ENCODE measurements around the gene LMNA.
A peak's percentile ranks its signal among the peaks of the same experiment; 100 is the strongest.

LMNA gene

DNA sequence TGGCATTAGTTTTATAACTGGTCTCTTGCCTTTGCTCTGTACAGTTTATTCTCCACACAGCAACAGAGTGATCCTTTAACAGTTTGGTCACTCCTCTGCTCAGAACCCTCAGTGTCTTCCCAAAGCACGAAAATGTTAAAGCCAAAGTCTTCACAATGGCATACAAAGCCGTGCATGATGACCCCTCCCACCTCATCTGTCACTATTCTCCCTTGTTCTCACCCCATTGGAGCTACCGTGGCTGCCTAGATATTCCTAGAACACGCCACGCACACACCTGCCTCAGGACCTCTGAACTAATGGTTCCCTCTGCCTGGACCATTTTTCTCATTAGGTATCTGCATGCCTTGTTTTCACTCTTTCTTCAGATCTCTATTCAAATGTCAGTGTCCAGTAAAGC lies 30.2 kb downstream of the LMNA start:
- DNase-seq: no peak

DNA sequence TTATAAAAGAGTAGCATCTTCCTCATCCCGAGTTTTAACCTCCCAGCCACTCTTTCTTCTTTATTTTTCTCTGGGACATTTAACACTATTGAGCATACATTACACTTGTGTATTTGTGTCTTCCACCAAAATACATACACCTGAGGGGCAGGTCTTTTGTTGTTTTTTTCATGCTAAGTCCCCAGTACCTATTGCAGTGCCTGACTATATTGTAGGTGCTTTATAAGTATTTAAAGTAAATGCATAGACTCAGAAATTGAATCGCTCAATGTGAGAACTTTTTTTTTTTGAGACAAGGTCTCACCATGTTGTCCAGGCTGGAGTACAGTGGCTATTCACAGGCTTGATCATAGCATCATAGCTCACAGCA lies 31.1 kb downstream of the LMNA start:
- DNase-seq: no peak

DNA sequence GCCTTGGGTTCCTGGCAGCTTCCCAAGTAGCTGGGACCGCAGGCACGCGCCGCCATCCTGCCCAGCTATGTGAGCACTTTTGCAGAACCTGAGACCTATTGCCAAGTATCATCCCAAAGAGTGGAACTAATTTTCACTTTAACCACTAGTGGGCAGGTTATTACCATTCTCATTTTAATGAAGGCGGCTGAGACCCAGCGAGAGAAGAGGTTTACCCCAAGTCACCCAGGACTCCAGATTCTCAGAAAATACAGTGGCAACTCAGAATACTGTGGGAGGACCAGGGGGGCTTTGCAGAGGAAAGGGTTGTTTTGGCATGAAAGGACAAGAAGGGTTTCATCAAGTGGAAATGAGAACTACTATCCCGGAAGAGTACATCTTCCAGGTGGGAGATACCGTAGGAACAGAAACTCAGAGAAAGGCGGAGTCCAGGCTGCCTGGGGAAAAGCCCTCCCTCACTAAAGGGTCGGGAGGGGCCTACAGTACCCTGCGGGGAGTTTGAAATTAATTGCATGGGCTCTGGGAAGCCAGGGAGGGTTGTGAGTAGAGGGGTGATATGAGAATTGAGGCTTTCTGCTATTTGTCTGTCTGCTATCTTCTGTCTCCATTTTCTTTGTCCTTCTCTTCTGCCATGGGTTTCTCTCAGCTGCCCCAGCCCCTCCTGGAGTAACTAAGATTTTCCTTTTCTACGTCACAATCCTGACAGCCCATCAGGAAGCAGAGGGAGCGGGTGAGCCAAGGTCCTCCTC lies 31.7 kb downstream of the LMNA start:
- DNase-seq: peak in 1 of 2 experiments; percentile 27

DNA sequence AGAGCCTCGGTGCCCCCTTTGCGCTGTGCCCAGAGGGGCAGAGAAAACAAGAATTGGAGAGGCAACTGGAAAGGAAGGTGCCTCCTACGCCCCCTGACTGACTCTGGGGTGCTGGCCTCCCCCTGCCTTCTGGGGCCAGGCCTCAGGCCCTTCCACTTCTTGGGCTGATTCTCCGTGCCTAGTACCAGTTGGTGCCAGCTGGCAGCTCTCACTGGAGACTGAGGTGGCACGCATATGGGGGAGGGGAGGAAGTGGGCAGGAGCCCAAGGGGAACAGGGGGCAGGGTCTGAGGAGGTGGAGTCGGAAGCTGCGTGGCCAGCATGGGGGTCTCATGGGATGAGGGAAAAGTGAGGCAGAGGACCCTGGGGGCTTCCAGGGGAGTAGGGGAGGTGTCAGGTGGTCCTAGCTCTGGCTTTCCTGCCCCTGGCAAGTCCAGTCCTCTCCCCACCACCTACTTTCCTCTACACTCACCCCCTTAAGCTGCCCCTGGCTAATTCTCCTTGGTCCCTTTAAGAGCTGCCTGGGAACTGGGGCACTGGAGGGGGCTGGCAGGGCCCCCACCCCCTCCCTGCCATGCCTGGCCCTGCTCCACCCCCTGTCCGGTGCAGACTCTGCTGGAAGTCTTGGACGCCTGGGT lies 32.4 kb downstream of the LMNA start:
- DNase-seq: no peak

DNA sequence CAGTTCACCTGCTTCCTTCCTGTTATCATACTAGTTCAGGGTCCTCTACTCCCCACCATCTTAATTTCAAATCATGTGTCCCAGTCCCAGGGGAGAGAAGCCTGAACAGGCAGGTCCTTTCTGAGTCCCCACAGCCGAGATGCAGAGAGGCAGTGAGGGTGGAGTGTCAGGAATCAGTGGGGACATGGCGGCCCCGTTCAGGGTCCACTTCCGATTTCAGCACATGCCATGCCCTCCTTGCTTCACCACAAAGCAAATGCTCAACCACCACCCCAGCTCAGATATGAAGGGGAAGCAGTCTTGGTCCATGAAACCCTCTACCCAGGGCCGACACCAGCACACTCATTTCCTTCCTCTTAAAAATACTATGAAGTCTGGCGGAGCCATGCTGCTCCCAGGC lies 33.7 kb downstream of the LMNA start:
- DNase-seq: no peak

DNA sequence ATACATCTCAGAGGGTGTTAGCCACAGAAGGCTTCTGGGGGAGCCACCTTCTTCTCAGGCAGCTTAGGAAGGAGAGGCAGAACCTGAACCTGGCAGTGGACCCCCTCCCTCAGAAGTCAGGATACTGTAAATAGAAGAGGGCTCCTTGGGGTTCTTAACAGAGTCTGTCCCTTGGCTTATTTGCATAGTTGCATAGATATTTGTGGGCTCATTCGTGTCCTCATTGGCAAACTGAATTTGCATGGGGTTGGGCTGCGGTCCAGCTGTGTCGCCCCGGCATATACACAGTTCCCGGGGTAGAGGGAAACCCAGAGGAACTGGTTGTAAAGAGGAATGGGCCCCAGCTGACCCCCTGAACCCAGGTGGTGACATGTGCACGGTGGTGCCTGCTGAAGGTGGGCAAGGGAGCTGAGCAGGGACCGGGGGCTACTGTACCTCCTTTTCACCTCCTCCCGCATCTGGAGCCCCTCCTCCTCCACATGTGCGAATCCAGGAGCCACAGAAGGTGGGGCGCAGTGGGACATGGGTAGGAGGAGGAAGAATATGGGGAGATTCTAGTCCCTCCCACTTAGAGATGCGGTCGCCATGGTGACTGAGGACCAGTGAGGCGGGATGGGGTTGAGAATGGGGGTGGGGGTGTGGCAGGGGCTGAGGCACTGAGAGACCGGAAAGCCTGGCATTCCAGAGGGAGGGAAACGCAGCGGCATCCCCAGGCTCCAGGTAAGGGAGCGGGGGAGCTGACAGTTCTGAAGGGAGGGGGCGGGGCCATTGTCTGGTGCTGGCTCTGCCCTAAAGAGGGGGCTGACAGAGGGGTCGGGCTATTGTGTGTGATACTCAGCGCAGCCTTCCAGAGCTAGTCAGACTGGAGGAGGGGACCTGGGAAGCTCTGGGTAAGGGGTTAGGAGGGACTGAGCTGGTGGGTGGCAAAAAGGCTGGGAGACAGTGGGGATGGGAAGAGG lies 35.1 kb downstream of the LMNA start:
- no peak for DNase-seq

DNA sequence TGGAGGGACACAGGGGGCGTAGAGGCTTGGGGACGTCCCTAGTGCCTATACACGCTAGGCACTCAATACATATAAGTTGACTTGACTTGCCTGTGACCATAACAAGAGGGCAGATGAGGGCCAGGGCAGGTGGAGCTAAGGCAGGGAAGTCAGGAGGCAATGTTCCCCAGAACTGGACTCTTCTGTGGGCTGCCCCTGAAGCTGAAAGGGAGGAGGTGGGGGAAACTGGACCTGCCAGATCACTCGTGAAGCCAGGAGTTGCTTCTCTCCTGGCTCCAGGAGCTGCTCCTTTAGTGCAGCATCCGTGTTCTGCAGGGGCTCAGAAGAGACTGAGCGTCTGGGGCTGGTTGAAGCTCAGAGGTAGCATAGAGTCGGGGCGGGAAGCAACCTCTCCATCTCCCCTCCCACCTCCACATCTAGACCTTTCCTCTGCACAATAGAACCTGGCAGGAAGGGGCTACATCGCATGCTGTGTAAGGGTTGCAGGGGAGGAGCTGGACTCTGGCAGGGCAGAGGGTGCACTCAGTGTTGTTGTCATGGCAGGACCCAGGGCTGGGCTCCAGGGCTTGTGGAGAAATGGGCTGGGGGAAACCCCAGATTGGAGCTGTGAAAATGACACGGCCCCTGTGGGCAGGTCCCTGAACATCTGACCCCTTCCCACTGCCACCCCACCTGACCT lies 36.0 kb downstream of the LMNA start:
- DNase-seq: no peak

DNA sequence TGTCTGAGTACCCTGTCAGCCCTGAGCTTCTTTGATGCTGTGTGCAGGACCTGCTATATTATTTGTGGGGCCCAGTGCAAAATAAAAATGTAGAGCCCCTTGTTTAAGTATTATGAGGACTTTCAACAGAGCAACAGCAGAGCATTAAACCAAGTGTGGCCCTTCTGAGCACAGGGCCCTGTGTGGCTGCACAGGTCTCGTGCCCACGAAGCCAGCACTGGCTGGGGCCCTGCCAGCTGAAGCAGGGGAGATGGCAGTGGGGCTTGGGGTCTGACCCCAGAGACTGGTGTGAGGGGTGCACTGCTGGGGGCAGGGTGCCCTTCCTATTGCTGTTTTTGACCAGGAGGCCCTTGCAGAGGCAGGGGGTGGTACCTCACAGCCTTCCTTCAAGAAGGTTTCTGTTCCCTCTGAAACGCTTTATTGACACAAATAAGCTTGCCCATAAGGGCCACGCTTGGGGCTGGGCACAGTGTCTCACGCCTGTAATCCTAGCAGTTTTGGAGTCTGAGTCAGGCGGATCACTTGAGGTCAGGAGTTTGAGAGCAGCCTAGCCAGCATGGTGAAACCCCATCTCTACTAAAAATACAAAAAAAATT lies 36.7 kb downstream of the LMNA start:
- DNase-seq: no peak

DNA sequence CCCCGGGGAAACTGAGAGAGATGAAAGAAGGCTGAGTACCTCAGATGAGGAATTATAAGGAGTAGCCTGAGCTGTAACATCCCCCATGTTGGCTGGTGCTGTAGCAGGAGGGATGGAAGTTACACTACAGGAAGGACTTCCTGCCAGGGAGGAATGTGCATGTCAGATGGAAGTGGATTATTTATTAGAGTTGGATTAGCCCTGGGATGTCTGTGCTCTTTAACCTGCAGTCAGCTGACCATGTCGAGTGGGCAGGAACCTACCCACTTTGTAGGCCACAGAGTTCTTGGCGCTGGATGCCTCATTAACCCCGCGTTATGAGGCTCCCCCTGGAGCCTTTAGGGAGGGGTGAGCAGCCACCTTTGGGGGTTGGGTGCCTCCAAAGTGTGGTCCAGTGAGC lies 38.1 kb downstream of the LMNA start:
- no peak for DNase-seq

DNA sequence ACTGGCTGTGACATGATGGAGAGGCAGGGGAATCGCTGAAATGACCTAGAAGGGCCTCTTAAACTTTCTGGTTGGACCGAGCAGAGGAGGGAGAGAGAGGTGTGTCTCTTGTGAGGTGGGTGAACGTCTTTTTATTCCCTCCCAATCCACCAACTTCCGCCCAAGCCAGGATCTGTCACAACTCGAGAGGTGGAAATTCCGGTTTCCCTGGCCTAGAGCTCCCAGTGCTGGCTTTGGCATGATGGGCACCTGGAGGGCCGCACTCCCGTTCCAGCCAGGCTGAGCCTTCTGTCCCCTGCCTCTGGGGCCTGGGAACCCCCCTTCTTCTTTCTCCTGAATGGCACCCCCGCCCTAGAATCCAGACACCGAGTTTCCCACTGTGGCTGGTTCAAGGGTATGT lies 38.9 kb downstream of the LMNA start, which contains the start of gene SEMA4A:
SEMA4A (plus strand) TSS at position 224 of the 400 bp plus-strand sequence. CDS start 994 bp downstream, outside the sequence.
- no peak for DNase-seq

DNA sequence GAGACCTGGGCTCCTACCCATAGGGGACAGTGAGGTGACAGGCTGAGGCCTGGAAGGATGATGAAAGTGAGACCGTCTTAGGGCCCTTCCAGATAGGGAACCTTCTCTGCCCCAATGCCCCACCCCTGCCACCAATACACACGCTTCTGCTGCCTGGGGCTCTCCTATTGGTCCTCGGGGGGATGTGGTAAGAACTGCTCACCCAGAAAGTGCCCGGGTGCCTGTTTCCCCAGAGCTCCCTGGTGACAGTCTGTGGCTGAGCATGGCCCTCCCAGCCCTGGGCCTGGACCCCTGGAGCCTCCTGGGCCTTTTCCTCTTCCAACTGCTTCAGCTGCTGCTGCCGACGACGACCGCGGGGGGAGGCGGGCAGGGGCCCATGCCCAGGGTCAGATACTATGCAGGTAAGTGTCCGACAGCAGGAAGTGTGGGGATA lies 39.8 kb downstream of the LMNA start:
- no peak for DNase-seq

DNA sequence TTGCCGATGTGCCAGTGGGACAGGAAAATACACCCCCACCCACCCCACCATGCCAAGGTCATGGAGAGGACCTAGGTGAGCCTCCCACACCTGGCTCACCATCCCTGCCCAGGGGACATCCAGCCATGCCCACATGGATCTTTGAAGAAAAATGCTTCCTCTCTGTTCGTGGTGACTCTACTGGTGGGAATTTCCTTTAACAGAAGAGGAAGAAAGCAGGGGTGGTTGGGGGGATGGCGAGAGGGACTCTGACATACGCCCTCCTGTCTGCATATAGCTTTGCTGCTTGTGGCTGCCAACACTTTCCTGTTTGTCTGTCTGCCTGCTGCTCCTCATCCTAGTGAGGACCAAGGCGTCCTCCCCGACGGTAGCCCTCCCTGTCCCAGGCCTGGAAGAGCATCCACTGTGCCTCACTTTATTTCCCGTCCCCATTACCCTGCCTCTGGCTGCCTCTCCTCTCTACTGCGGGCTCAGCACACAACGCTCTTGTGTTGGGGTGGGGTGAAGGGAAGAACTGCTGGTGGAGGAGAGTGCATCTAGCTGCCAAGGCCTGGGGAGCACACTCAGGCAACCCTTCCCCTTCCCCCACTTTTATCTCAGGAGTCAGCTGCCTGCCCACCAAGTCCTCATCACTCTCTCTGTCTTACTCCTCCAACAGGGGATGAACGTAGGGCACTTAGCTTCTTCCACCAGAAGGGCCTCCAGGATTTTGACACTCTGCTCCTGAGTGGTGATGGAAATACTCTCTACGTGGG lies 41.4 kb downstream of the LMNA start:
- DNase-seq: no peak

DNA sequence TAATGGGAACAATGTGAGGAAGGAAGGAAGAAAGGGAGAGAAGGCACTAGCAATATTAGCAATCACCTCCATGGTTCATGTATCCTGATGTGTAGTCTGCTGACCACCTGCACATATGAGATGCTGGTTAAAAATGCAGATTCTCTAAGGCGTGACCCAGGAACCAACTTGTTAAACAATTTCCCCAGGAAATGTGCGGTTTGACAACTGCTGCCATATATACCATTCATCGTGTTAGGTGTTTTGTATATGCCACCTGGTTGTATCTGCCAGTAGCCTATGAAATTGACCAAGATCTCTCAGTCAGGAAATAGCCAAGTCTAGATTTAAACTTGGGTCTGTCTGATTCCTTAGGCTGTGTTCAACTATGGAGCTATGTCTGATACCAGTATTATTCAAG lies 43.0 kb downstream of the LMNA start:
- DNase-seq: no peak

DNA sequence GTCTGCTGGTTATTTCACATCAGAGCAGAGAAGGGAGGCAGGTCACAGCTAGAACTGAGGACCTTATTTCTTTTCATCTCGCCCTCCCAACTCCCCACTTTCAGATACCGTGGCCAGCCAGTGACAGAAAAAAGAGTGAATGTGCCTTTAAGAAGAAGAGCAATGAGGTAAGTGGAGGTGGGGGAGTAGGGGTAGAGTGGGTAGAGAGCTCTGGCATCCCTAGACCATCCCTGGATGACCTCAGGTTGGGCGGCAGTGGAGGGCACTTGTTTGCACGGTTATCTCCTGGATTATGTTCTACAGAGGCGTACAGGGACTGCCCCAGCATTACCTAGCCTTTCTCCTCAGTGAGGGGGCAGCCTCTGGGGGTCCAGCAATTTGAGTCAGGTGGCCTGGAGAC lies 43.5 kb downstream of the LMNA start:
- DNase-seq: no peak

DNA sequence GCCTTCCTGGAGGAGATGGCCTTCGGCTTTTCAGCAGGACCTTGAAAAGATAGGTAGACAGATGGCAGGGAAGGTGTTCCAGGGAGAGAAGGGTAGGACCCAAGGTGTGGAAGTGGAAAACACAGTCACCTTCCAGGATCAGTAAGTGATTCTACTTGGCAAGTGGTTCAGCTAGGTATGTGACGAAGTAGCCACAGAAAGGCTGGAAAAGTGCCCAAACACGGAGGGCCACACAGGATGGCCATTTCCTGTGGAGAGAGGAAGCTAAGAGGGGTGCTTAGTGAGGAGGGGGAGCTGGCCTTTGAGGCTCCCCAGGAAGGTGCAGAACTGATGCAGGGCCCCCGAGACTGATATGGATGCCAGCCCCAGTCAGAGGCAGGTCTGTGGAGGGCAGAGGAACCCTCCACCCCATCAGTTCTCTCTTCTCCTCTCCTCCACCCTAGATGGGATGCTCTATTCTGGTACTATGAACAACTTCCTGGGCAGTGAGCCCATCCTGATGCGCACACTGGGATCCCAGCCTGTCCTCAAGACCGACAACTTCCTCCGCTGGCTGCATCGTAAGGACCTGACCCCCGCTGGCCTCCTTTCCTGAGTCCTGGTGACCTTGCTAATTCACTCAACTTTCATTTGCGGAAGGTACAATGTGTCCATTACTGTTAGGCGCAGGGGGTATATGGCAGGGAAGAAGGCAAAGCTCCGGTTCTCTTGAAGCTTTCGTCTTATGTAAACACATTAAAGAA lies 45.7 kb downstream of the LMNA start:
- no peak for DNase-seq

DNA sequence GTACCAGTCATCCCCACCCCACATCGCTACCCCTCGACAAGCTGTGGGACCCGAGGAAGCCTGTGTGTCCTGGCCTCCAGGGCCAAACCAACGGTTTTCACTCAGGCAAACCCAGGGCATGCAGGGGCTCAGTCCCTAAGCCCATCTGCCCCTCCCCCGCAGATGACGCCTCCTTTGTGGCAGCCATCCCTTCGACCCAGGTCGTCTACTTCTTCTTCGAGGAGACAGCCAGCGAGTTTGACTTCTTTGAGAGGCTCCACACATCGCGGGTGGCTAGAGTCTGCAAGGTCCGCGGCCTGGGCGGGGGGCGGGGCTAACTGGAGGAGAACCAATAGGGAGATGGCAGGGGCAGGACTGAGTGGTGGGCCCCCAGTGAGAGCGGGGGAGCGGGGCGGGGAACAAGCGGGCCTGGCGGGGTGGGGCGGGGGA lies 46.2 kb downstream of the LMNA start:
- peak; percentile 59 to 60 for DNase-seq

DNA sequence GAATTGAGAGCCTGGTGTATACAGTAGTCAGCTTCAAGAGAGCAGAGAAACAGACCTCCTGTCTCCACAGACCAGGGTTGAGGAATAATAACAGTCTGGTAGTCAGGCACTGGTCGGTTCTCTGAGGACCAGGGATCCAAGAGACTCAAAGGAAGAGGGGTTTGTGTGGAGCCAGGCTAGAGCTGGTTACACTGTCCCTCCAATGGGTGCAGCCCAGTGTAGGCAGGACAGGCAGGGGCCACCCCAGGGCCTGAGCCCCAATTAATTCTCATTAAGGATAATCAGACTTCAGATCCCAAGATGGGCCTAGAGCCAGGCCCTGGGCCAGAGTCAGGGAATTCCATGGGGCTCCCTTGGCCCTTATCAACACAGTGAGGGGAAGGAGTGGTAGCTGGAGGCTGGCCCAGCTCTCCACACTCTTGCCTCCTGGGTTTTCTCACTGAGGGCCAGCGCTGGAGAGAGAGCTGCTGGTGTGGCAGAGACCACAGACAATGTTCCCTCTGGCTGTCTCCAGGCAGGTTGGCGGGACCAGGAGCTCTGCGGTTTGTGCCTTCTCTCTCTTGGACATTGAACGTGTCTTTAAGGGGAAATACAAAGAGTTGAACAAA lies 48.0 kb downstream of the LMNA start:
- DNase-seq: no peak

DNA sequence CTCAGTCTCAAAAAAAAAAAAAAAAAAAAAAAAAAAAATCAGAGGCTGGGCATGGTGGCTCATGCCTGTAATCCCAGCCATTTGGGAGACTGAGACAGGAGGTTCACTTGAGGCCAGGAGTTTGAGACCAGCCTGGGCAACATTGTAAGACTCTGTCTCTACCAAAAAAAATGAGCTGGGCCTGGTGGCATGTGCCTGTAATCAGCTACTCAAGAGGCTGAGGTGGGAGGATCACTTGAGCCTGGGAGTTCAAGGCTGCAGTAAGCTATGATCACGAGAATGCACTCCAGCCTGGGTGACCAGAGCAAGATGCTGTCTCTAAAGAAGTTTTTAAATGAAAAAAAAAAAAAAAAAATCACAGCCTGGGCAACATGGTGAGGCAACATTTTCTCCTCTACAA lies 49.2 kb downstream of the LMNA start:
- no peak for DNase-seq

DNA sequence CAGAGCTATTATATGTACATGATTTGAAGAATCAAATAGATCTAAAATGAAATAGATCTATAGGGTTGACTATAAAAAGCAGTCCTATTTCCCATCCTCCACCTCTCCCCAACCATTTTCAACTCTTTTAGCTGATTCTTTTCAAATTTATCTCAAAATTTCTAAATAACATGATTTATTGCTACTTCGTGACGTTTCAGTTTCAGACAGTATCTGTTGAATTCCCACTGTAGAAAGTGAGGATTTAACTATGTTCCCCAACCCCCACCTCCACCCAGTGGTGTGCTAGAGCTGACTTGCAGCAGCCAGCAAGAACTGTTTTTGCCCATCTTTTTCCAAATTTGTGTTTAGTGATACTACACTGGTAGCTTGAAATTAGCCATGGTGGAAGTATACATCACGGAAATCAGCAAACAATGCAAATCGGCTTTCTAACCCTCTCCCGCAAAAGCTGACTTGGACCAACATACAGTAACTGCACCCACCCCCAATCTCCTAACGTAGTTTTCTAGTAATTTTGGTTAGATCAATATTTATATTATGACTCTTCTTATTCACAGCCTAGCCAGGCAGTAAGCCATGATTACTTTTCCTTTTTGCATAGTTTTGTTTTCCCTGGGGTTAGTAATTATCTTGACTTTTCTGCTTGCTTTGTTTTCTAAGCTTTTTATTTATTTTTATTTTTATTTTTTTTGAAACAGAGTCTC lies 49.8 kb downstream of the LMNA start:
- no peak for DNase-seq

DNA sequence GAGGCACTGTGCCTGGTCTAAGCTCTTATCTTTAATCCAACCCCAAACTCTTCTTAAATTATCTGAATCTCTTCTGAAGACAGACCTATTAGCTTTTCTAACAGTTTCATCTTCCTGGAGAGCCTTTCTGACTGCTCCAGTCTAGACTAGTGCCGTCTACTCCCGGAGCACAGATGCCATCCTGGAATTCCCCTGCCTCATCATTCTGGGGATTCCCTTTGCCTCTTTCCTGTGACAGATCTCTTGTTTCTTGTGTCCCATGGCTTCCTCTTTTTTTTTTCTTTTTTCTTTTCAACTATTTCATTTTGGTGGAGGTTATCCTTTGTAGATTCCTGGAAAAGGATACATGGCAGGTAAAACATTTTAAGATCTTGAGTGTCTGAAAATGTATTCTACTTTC lies 50.6 kb downstream of the LMNA start:
- no peak for DNase-seq

Measured in activated CD4-positive, alpha-beta T cell treated with anti-CD3 and anti-CD28 coated beads, Interleukin-2, amount 50 U/mL, for 4 hours (primary cell).